ENCODE measurements around the gene NPTXR.

DNA sequence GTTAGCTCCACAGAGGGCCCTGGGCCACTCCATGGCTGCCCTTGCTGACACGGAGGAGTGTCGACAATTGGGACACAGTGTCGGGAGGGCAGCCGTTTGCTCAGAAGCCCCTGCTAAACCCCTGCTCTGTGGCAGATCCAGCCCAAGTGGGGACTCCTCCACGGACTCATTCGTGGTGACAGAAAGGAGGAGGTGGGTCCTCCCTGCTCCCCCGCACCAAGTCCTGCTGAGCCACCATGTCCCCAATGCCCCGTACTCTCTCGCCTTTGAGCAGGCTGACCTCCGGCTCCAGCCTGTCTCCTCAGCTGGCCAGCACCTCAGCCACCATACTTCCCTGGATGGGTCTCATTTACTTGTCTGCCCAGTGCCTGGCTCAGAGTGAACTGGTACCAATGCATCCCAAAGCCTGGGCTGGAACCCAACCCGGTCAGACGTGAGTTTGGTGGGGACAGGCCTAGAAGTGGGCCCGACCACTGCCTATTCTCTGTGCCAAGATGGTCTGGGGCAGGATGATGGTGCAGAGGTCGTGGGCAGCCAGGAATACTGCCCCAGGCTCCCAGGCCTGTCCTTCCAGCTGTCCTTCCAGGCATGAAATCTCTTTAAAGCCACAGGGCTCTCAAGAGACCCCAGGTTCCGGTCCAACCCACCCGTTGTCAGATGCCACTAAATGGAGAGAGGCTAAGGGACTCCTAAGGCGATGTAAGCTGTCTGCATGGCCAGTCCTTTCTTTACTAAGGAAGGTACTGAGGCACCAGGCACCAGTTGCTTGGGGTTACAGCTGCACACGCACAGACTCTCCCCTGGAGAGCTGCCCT lies 23.9 kb upstream of the NPTXR start:
- TF ChIP-seq, protein P1, sequence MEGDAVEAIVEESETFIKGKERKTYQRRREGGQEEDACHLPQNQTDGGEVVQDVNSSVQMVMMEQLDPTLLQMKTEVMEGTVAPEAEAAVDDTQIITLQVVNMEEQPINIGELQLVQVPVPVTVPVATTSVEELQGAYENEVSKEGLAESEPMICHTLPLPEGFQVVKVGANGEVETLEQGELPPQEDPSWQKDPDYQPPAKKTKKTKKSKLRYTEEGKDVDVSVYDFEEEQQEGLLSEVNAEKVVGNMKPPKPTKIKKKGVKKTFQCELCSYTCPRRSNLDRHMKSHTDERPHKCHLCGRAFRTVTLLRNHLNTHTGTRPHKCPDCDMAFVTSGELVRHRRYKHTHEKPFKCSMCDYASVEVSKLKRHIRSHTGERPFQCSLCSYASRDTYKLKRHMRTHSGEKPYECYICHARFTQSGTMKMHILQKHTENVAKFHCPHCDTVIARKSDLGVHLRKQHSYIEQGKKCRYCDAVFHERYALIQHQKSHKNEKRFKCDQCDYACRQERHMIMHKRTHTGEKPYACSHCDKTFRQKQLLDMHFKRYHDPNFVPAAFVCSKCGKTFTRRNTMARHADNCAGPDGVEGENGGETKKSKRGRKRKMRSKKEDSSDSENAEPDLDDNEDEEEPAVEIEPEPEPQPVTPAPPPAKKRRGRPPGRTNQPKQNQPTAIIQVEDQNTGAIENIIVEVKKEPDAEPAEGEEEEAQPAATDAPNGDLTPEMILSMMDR (conservative IDR thresholded peaks at IDR 0.05 in 1 of 2, IDR thresholded peaks at IDR 0.05 in 1 of 2; ENCODE audit: low read depth in 1 of 2, low read length in 2 of 2): no peak
- TF ChIP-seq EZH2 (IDR thresholded peaks at IDR 0.05; ENCODE audit: low read length, missing control alignments): no peak
